ENCODE results near the gene DMC1.
A peak's percentile ranks its signal among the peaks of the same experiment; 100 is the strongest.

DMC1 gene

GRCh38 chr22:38510416-38510970 is 59.5 kb downstream of the DMC1 start:
- H3K36me3 ChIP-seq (ENCODE audit: control insufficient read depth, insufficient read depth, low read length): peaks cover 2% of the 10 kb centered on the region

DNA sequence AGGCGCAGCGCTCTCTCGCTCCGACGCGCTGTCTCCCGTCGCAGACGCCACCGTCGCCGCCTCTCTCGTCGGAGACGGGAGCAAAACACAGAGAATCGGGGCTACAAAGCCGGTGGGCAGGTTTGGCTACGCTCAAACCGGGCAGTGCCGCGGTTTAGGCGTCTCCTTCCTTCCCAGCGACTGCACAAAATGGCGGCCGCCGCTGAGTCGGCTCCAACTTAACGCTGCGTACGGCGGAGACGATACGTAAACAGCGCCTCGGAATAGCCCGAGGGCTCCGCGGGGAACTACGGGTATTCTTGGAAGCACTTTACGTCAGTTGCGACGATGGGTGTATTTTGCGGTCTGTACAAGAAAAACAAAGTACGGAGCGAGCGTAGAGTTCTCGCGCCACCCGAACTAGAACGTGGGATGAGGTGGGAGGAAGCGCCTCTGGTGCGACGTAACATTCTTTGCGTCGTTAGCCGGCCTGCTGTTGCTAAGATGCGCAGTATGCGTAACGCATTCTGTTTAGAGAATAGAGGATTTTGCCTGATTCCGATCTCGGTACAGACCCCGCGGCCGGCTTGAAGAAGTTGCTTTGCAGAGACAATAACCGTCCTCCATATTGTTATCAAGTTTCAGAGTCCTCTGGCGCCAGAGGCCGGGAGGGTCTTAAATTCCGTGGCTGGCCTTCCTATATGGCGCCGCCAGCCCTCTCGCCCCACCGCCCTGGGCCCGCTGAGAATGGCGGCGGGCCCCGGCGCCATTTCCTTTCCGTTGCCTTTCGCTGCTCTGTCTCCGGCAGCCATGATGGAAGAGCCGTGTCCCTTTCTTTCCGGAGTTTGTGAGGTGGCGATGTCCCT is 63.6 kb downstream of the DMC1 start, which contains the start of gene DDX17:
Gene DDX17 (minus strand): TSS at position 194 of the 845 bp plus-strand sequence.
- Histone ChIP-seq H3K9me3 (ENCODE audit: control insufficient read depth, insufficient read depth, low read length) (no peaks in the 10 kb centered on the region), H3K4me1 (ENCODE audit: control insufficient read depth, insufficient read depth, low read length) (peaks cover 3% of the 10 kb centered on the region), H3K4me3 (ENCODE audit: low read depth, low read length) (peak within 1 kb of the TSS; percentile 96), H3K36me3 (ENCODE audit: control insufficient read depth, insufficient read depth, low read length) (peaks cover 4% of the 10 kb centered on the region), H3K9ac (ENCODE audit: low read depth, low read length) (peak within 1 kb of the TSS; percentile 100), H3K27me3 (ENCODE audit: control insufficient read depth, insufficient read depth, low read length) (no peaks in the 10 kb centered on the region)

More at GRCh38 chr22:38510416-38510970, 59.5 kb downstream of the DMC1 start:
- H3K27me3 ChIP-seq (ENCODE audit: control insufficient read depth, insufficient read depth, low read length): no peaks in the 10 kb centered on the region
- no peak overlapping the region for H3K9ac ChIP-seq (ENCODE audit: low read depth, low read length)
- peaks cover 3% of the 10 kb centered on the region for H3K4me1 ChIP-seq (ENCODE audit: control insufficient read depth, insufficient read depth, low read length)
- H3K9me3 ChIP-seq (ENCODE audit: control insufficient read depth, insufficient read depth, low read length): no peaks in the 10 kb centered on the region
- no peak overlapping the region for H3K4me3 ChIP-seq (ENCODE audit: low read depth, low read length)

DNA sequence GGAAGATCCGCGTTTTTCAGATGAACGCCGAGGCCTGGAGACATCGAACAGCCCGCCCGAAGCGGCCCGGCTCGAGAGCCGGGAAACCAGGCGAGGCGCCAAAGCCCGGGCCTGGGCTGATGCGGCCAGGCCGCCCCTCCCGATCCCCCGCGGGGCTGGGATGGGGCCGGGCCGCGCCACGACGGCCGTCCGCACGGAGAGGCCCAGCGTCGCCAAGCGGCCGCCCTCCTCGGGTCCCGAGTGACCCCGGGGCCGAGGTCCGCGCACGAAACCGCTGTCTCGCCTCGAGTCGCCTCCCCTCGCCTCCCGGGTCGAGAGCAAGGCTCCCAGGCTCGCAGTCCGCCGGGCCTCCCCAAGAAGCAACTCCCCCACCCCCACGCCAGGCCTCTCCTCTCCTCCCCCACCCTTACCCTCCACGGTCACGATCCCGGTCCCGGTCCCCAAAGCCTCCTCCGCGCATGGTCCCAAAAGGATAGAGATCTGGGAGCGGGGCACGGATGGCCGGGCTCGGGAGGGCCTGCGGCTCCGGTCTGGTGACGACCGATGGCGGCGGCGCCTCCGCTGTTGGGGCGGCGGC is 64.4 kb downstream of the DMC1 start:
- Histone ChIP-seq H3K27me3 (ENCODE audit: control insufficient read depth, insufficient read depth, low read length) (no peaks in the 10 kb centered on the region), H3K4me1 (ENCODE audit: control insufficient read depth, insufficient read depth, low read length) (peaks cover 3% of the 10 kb centered on the region), H3K9ac (ENCODE audit: low read depth, low read length) (peak overlapping the region; percentile 100), H3K9me3 (ENCODE audit: control insufficient read depth, insufficient read depth, low read length) (no peaks in the 10 kb centered on the region), H3K36me3 (ENCODE audit: control insufficient read depth, insufficient read depth, low read length) (peaks cover 9% of the 10 kb centered on the region), H3K4me3 (ENCODE audit: low read depth, low read length) (peak overlapping the region; percentile 96)

DNA sequence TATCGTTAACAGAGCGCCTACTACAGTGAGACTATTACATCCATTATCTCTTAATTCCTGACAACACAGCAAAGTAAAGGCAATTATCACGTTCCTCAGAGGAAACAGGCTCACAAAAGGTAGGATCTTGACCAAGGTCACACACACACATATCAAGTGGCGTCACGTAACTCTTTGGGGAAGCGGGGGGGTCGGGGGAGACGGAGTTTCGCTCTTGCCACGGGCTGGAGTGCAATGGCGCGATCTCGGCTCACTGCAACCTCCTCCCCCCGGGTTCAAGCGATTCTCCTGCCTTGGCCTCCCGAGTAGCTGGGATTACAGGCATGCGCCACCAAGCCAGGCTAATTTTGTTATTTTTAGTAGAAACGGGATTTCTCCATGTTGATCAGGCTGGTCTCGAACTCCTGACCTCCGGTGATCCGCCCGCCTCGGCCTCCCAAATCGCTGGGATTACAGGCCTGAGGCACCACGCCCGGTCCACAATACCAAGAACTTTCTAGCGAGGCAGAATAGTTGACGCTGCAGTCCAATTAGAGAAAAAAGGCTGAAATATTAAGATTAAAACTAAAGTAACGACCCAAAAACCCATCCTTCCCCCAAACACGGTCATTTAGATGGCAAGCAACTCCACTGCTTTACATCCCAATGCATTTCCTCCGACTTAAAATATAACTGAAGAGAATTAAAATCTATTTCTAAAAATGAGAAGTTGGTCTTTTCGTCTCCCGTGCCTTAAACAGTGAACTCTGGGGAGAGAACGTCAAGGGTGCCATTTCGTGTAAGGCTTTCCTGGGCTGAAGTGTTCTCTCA is 65.0 kb downstream of the DMC1 start:
- H3K4me3 ChIP-seq (ENCODE audit: low read depth, low read length): peak overlapping the region; percentile 96
- peaks cover 9% of the 10 kb centered on the region for H3K36me3 ChIP-seq (ENCODE audit: control insufficient read depth, insufficient read depth, low read length)
- H3K27me3 ChIP-seq (ENCODE audit: control insufficient read depth, insufficient read depth, low read length): no peaks in the 10 kb centered on the region
- no peaks in the 10 kb centered on the region for H3K9me3 ChIP-seq (ENCODE audit: control insufficient read depth, insufficient read depth, low read length)
- peak overlapping the region; percentile 100 for H3K9ac ChIP-seq (ENCODE audit: low read depth, low read length)
- peaks cover 3% of the 10 kb centered on the region for H3K4me1 ChIP-seq (ENCODE audit: control insufficient read depth, insufficient read depth, low read length)

DNA sequence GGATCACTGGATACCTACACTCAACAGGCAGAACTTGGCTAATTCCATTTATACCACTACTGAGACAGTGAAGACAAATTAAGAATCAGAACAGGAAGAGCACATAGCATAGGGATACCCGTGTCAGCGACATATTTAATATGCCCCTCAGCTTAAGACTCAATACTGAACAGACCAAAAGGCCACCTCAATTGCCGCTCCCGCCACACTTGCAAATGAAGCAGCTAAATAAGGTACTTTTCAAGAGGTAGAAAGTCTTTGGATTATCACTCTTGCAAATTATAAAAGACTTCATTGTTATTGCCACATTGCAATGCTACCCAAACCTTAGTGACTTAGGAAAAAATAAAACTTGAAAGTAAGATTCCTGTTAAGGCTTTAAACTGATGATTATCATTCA is 67.0 kb downstream of the DMC1 start:
- Histone ChIP-seq H3K4me1 (ENCODE audit: control insufficient read depth, insufficient read depth, low read length) (peaks cover 3% of the 10 kb centered on the region), H3K36me3 (ENCODE audit: control insufficient read depth, insufficient read depth, low read length) (peaks cover 26% of the 10 kb centered on the region), H3K27me3 (ENCODE audit: control insufficient read depth, insufficient read depth, low read length) (no peaks in the 10 kb centered on the region), H3K9me3 (ENCODE audit: control insufficient read depth, insufficient read depth, low read length) (no peaks in the 10 kb centered on the region), H3K4me3 (ENCODE audit: low read depth, low read length) (peak overlapping the region; percentile 96), H3K9ac (ENCODE audit: low read depth, low read length) (no peak overlapping the region)

DNA sequence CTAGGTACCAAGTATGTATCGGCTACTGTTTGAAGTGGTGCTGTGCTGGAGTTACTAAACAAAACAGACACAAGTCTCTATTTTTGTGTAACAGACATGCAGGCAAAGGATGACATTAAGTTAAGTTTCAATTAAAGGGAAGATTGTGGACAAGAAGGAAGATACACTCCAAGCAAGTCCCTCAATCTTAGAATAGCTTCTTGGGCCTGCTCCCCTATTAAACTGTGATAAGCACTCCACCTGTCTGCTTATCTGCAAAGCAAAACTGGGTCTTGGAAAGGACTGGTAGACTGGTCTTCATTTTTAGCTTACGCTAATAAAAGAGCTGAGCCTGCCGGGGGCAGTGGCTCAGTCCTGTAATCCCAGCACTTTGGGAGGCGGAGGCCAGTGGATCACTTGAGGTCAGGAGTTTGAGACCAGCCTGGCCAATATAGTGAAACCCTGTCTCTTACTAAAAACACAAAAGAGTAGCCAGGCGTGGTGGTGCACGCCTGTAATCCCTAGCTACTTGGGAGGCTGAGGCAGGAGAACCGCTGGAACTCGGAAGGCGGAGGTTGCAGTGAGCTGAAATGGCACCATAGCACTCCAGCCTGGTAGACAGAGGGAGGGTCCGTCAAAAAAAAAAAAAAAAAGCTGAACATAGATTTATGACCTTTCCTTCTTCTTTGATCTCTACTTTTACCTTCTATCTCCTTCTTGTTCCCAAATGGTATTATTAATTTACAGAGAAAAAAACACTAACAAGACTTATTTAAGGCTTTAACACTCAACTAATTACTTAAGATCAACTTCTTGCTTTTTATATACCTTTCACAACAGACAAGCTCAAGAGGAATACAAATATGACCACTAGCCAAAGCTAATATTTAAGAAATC is 67.9 kb downstream of the DMC1 start:
- peak overlapping the region; percentile 13 for H3K9ac ChIP-seq (ENCODE audit: low read depth, low read length)
- H3K36me3 ChIP-seq (ENCODE audit: control insufficient read depth, insufficient read depth, low read length): peaks cover 34% of the 10 kb centered on the region
- peaks cover 3% of the 10 kb centered on the region for H3K4me1 ChIP-seq (ENCODE audit: control insufficient read depth, insufficient read depth, low read length)
- H3K27me3 ChIP-seq (ENCODE audit: control insufficient read depth, insufficient read depth, low read length): no peaks in the 10 kb centered on the region
- no peak overlapping the region for H3K4me3 ChIP-seq (ENCODE audit: low read depth, low read length)
- no peaks in the 10 kb centered on the region for H3K9me3 ChIP-seq (ENCODE audit: control insufficient read depth, insufficient read depth, low read length)

GRCh38 chr22:38497869-38498268 is 72.1 kb downstream of the DMC1 start:
- peaks cover 63% of the 10 kb centered on the region for H3K36me3 ChIP-seq (ENCODE audit: control insufficient read depth, insufficient read depth, low read length)
- H3K27me3 ChIP-seq (ENCODE audit: control insufficient read depth, insufficient read depth, low read length): no peaks in the 10 kb centered on the region
- H3K9me3 ChIP-seq (ENCODE audit: control insufficient read depth, insufficient read depth, low read length): no peaks in the 10 kb centered on the region
- no peaks in the 10 kb centered on the region for H3K4me1 ChIP-seq (ENCODE audit: control insufficient read depth, insufficient read depth, low read length)
- H3K9ac ChIP-seq (ENCODE audit: low read depth, low read length): no peak overlapping the region
- no peak overlapping the region for H3K4me3 ChIP-seq (ENCODE audit: low read depth, low read length)

- Histone ChIP-seq H3K9ac (ENCODE audit: low read depth, low read length) (no peak overlapping the region), H3K4me1 (ENCODE audit: control insufficient read depth, insufficient read depth, low read length) (peaks cover 3% of the 10 kb centered on the region), H3K9me3 (ENCODE audit: control insufficient read depth, insufficient read depth, low read length) (no peaks in the 10 kb centered on the region), H3K4me3 (ENCODE audit: low read depth, low read length) (no peak overlapping the region), H3K27me3 (ENCODE audit: control insufficient read depth, insufficient read depth, low read length) (no peaks in the 10 kb centered on the region), H3K36me3 (ENCODE audit: control insufficient read depth, insufficient read depth, low read length) (peaks cover 77% of the 10 kb centered on the region)
Observed at GRCh38 chr22:38494939-38495338, 75.0 kb downstream of the DMC1 start.

DNA sequence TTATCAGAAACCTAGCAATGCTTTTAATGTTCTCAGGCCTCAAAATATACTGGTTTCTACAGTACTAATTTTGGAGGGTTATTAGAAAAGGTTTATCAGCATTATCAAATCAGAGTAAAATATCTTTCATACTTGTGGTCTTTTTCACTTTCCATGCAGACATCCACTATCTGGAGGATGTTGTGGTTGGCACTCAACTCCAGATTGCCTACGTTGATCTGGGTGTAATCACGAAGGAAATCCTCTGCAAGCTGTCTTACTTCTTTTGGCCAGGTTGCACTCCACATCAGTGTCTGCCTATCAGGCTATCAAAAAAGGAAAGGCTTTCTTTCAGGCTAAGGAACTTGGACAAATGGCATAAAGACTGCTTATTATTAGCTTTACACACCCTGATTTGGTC is 75.5 kb downstream of the DMC1 start:
- Histone ChIP-seq H3K9me3 (ENCODE audit: control insufficient read depth, insufficient read depth, low read length) (no peaks in the 10 kb centered on the region), H3K27me3 (ENCODE audit: control insufficient read depth, insufficient read depth, low read length) (no peaks in the 10 kb centered on the region), H3K9ac (ENCODE audit: low read depth, low read length) (no peak overlapping the region), H3K4me1 (ENCODE audit: control insufficient read depth, insufficient read depth, low read length) (peaks cover 3% of the 10 kb centered on the region), H3K36me3 (ENCODE audit: control insufficient read depth, insufficient read depth, low read length) (peaks cover 77% of the 10 kb centered on the region), H3K4me3 (ENCODE audit: low read depth, low read length) (no peak overlapping the region)

- H3K27me3 ChIP-seq (ENCODE audit: control insufficient read depth, insufficient read depth, low read length): no peaks in the 10 kb centered on the region
- H3K4me1 ChIP-seq (ENCODE audit: control insufficient read depth, insufficient read depth, low read length): peaks cover 3% of the 10 kb centered on the region
- no peaks in the 10 kb centered on the region for H3K9me3 ChIP-seq (ENCODE audit: control insufficient read depth, insufficient read depth, low read length)
- no peak overlapping the region for H3K4me3 ChIP-seq (ENCODE audit: low read depth, low read length)
- no peak overlapping the region for H3K9ac ChIP-seq (ENCODE audit: low read depth, low read length)
- peaks cover 67% of the 10 kb centered on the region for H3K36me3 ChIP-seq (ENCODE audit: control insufficient read depth, insufficient read depth, low read length)
Observed at GRCh38 chr22:38491707-38492348, 78.2 kb downstream of the DMC1 start.

Measured in iPS-15b (cell line).